CD4-positive, alpha-beta T cell treated with Interleukin-10 for 1 hour (primary cell): ENCODE results near the gene LRP1-AS.

Experiments used
- DNase-seq: peaks from one replicate; pipeline ENCODE4 v3.0.0-alpha.2; 2020

LRP1-AS gene

DNA sequence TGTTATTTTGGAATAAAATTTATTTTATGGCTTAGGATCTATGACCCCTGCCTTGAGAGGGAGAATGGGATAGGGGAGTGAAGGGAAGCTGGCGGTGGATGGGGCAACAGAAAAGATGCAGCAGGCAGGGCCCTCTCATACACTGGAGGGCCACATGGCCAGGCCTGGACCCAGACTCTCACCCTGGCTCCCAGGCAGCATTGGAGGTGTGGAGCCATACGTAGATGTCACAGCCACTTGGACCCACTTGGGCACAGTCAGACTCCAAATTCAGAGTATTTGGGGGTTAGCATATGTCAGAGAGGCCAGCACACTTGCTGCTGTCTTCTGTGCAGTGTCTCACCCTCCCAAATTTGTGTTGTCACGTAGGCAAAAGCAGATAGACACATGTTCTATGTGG lies 52.0 kb downstream of the LRP1-AS start:
- no peak for DNase-seq
